ENCODE results near the gene METTL22. TPM values are rescaled to one million over a fixed set of nuclear protein-coding genes. Genes with fewer than 3 reads are reported as not detected.

Gene METTL22
- total and polyA plus RNA-seq, 8 donors, result 8.8 to 186 (median 23.4) TPM

DNA sequence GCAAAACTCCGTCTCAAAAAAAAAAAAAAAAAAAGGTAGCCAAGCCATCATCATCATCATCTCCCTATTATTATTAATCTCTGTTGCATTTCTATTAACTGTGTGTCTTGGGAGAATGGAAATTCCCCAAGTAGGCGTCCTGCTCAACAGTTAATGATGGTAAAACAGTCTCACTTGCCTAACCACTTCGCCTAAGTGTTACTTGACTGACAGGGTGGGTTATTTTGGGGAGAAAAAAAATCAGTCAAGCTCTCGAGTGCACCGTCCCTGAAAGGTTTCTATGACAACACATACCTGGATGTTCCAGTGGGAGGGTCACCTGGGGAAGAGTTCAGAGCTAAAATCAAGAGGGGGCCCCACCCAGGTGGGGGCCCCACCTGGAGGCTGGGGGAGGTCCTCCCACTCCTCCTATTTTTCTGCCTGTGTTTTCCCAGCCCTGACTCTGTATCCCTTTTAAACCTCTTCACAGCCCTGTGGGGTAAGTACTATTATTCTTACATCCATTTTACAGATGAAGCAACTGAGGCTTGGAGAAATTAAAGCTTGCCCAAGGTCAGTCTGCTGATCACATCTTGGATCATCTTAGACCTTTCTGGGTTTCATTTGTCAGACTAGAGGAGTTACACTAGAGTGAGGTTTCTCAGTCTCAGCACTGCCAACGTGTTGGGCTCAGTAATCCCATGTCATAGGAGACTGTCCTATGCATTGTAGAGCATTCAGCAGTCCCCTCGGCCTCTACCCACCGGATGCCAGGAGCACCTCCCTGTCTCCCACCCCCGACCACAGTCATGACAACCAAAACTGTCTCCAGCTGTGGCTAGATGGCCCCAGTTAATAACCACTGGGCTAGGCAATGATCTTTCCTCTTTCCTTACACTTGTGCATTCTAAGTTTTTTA is 41.9 kb downstream of the METTL22 start:
- H3K4me1 ChIP-seq, result no peaks in the 10 kb centered on the region
- peaks cover 3 to 40% (median 31%) of the 10 kb centered on the region in 4 donors for H3K36me3 ChIP-seq
- WGBS, 5 donors, result 83 to 92% (median 85%) methylated on average over 8 to 9 of the region's 9 CpGs
- no peak overlapping the region for H3K4me3 ChIP-seq
- H3K9me3 ChIP-seq, result no peaks in the 10 kb centered on the region
- intact Hi-C loops (cut with DNase I; ENCODE audit: low total_unique reads), result loop anchor here (5.0 to 10.0 kb wide), 2 partner anchors 131 to 219 kb away; partner anchors contain the start of genes LITAFD, PMM2 and TMEM186
- TF ChIP-seq, protein P1, sequence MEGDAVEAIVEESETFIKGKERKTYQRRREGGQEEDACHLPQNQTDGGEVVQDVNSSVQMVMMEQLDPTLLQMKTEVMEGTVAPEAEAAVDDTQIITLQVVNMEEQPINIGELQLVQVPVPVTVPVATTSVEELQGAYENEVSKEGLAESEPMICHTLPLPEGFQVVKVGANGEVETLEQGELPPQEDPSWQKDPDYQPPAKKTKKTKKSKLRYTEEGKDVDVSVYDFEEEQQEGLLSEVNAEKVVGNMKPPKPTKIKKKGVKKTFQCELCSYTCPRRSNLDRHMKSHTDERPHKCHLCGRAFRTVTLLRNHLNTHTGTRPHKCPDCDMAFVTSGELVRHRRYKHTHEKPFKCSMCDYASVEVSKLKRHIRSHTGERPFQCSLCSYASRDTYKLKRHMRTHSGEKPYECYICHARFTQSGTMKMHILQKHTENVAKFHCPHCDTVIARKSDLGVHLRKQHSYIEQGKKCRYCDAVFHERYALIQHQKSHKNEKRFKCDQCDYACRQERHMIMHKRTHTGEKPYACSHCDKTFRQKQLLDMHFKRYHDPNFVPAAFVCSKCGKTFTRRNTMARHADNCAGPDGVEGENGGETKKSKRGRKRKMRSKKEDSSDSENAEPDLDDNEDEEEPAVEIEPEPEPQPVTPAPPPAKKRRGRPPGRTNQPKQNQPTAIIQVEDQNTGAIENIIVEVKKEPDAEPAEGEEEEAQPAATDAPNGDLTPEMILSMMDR (IDR thresholded peaks at IDR 0.05), result no peak
- TF ChIP-seq EP300 (IDR thresholded peaks at IDR 0.05) (no peak), POLR2A (IDR thresholded peaks at IDR 0.05) (no peak), POLR2AphosphoS5 (IDR thresholded peaks at IDR 0.05) (no peak)
- no peaks in the 10 kb centered on the region for H3K27me3 ChIP-seq
- no peak overlapping the region for H3K27ac ChIP-seq
- DNase-seq, result no peak

DNA sequence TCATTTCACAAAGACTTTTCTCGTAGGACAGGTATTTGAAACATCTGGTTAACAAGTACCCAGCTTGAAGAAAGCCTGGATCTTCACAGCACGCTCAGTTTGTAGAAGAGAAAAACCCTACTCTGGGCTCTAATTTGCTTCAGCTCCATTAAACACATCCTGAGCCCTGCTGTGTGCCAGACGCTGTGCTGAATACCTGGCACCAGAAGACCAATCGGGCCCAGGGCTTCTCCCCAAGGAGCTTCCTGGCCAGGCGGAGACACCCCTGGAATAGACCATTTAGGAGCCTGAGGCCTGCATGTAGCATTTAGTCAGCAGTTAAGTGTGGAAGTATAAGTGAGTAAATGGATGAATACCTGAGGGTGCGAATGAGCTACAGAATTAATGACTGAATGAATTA is 44.0 kb downstream of the METTL22 start:
- no peak for DNase-seq
- H3K27me3 ChIP-seq, result no peaks in the 10 kb centered on the region
- no peak overlapping the region for H3K4me3 ChIP-seq
- no peaks in the 10 kb centered on the region for H3K9me3 ChIP-seq
- H3K36me3 ChIP-seq, result peaks cover 3 to 43% (median 34%) of the 10 kb centered on the region in 4 donors
- intact Hi-C loops (cut with DNase I; ENCODE audit: low total_unique reads), result loop anchor here (10.0 kb wide), 1 partner anchor 129 kb away; the partner anchor contains the start of genes PMM2 and TMEM186
- TF ChIP-seq POLR2A (IDR thresholded peaks at IDR 0.05) (no peak), POLR2AphosphoS5 (IDR thresholded peaks at IDR 0.05) (no peak), EP300 (IDR thresholded peaks at IDR 0.05) (no peak)
- TF ChIP-seq, protein P1 (IDR thresholded peaks at IDR 0.05), result no peak
- no peaks in the 10 kb centered on the region for H3K4me1 ChIP-seq
- WGBS, 5 donors, result 79 to 88% (median 82%) methylated on average over 6 of the region's 6 CpGs
- no peak overlapping the region for H3K27ac ChIP-seq

DNA sequence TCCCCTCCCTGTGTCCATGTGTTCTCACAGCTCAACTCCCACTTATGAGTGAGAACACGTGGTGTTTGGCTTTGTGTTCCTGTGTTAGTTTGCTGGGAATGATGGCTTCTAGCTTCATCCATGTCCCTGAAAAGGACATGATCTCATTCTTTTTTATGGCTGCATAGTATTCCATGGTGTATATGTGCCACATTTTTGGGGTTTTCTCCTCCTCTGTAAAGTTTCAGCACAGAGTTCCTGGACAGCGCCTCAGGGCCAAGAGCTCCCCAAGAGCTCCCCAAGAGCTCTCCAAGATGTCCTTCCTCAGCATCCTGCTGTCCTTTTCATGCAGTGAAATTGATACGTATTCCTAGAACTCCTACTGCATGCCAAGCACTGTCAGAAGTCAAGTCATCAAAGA is 46.0 kb downstream of the METTL22 start:
- intact Hi-C loops (cut with DNase I; ENCODE audit: low total_unique reads), result loop anchor here (10.0 kb wide), 1 partner anchor 127 kb away; the partner anchor contains the start of genes PMM2 and TMEM186

DNA sequence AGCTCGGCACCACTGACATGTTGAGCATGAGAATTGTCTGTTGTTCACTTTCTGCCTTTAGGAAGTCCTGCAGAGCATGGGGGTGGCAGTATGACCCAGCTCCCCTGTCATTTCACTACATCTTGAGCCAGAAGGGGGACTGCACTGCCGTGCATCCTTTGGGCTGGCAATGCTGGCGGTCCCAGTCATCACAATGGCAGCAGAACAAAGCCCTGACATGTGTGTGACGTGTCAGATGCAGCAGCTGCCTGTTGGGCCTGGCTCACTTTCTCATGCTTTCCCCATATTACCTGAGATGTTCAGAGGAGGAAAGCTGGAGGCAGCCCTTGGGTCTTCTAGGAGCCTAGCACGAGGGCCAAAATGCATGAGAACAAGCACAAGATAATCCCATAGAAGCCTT is 46.6 kb downstream of the METTL22 start:
- TF ChIP-seq POLR2AphosphoS5 (IDR thresholded peaks at IDR 0.05), result no peak
- TF ChIP-seq EP300 (IDR thresholded peaks at IDR 0.05), result no peak
- TF ChIP-seq, protein P1 (IDR thresholded peaks at IDR 0.05), result no peak
- TF ChIP-seq POLR2A (IDR thresholded peaks at IDR 0.05), result no peak
- DNase-seq, result no peak
- intact Hi-C loops (cut with DNase I; ENCODE audit: low total_unique reads), result loop anchor here (10.0 kb wide), 1 partner anchor 127 kb away; the partner anchor contains the start of genes PMM2 and TMEM186
- Histone ChIP-seq H3K4me3 (no peak overlapping the region), H3K27ac (no peak overlapping the region), H3K9me3 (no peaks in the 10 kb centered on the region), H3K36me3 (peaks cover 3 to 44% (median 35%) of the 10 kb centered on the region in 4 donors), H3K4me1 (no peaks in the 10 kb centered on the region), H3K27me3 (no peaks in the 10 kb centered on the region)
- WGBS, 5 donors, result 88 to 97% (median 90%) methylated on average over 4 to 5 of the region's 5 CpGs

More for the DNA sequence above, 46.0 kb downstream of the METTL22 start:
- no peaks in the 10 kb centered on the region for H3K9me3 ChIP-seq
- peaks cover 3 to 44% (median 35%) of the 10 kb centered on the region in 4 donors for H3K36me3 ChIP-seq
- TF ChIP-seq POLR2AphosphoS5 (IDR thresholded peaks at IDR 0.05) (no peak), POLR2A (IDR thresholded peaks at IDR 0.05) (no peak), EP300 (IDR thresholded peaks at IDR 0.05) (no peak)
- TF ChIP-seq, protein P1 (IDR thresholded peaks at IDR 0.05), result no peak
- H3K27ac ChIP-seq, result no peak overlapping the region
- no peak for DNase-seq
- WGBS, 5 donors, result 82 to 95% (median 94%) methylated on average over 3 of the region's 3 CpGs
- no peak overlapping the region for H3K4me3 ChIP-seq
- no peaks in the 10 kb centered on the region for H3K27me3 ChIP-seq
- H3K4me1 ChIP-seq, result no peaks in the 10 kb centered on the region
